ENCODE measurements around the gene NDE1.
"Not testable (repeated sequence)": the region's sequence is repeated elsewhere in the genome, so short reads cannot be mapped to it uniquely, and the experiment has no call there.

DNA sequence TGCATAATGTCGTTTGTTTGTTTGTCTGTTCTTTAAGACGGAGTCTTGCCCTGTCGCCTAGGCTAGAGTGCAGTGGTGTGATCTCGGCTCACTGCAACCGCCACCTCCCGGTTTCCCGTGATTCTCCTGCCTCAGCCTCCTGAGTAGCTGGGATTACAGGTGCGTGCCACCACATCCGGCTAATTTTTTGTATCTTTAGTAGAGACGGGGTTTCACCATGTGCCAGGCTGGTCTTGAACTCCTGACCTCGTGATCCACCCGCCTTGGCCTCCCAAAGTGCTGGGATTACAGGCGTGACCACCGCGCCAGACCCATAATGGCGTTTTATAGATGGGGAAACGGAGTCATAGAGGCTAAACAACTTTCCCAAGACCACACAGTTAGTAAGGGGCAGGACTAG is 734 bp upstream of the NDE1 start:
- TF ChIP-seq POLR2A (IDR thresholded peaks at IDR 0.05; ENCODE audit: extremely low read depth, insufficient read length), result not testable (repeated sequence)
- TF ChIP-seq, protein P1, sequence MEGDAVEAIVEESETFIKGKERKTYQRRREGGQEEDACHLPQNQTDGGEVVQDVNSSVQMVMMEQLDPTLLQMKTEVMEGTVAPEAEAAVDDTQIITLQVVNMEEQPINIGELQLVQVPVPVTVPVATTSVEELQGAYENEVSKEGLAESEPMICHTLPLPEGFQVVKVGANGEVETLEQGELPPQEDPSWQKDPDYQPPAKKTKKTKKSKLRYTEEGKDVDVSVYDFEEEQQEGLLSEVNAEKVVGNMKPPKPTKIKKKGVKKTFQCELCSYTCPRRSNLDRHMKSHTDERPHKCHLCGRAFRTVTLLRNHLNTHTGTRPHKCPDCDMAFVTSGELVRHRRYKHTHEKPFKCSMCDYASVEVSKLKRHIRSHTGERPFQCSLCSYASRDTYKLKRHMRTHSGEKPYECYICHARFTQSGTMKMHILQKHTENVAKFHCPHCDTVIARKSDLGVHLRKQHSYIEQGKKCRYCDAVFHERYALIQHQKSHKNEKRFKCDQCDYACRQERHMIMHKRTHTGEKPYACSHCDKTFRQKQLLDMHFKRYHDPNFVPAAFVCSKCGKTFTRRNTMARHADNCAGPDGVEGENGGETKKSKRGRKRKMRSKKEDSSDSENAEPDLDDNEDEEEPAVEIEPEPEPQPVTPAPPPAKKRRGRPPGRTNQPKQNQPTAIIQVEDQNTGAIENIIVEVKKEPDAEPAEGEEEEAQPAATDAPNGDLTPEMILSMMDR (IDR thresholded peaks at IDR 0.05; ENCODE audit: low read depth, low read length), result not testable (repeated sequence)
- TF ChIP-seq, protein P2, sequence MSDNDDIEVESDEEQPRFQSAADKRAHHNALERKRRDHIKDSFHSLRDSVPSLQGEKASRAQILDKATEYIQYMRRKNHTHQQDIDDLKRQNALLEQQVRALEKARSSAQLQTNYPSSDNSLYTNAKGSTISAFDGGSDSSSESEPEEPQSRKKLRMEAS (IDR thresholded peaks at IDR 0.05; ENCODE audit: low read depth, low read length), result not testable (repeated sequence)
